Choroid plexus epithelial cell (primary cell): ENCODE measurements around the gene GEMIN5.
"Not testable (repeated sequence)": the region's sequence is repeated elsewhere in the genome, so short reads cannot be mapped to it uniquely, and the experiment has no call there.

Experiments
- DNase-seq: peaks from one replicate; pipeline ENCODE4 v3.0.0-alpha.2; 2010; ENCODE audit warnings: low read depth
- H3K4me3 ChIP-seq: 2 replicates; pipeline ENCODE4 v1.5.1; 2011; ENCODE audit warnings: low read depth, mild to moderate bottlenecking, control low read depth, low read length, moderate library complexity
- CTCF ChIP-seq: conservative IDR thresholded peaks from 2 replicates; pipeline ENCODE4 v1.5.1; 2011; ENCODE audit warnings: low read depth, mild to moderate bottlenecking, control low read depth, inconsistent platforms, low read length, moderate library complexity

The GEMIN5 gene

GRCh38 chr5:154937718-154938466, at the start of gene GEMIN5:
Gene GEMIN5, minus strand, starts transcription at chr5:154938211. Its CDS starts 78 bp downstream, at chr5:154938133.
- H3K4me3 ChIP-seq: peak within 1 kb of the TSS; percentile 76

GRCh38 chr5:154986151-154986550, 48.1 kb upstream of the GEMIN5 start:
- DNase-seq: peak; percentile 82
- no peak overlapping the region for H3K4me3 ChIP-seq
- no peak for TF ChIP-seq CTCF

More at GRCh38 chr5:154937718-154938466, at the start of gene GEMIN5:
- no peak for TF ChIP-seq CTCF
- peak; percentile 87 for DNase-seq

- DNase-seq: no peak
- TF ChIP-seq CTCF: no peak
- H3K4me3 ChIP-seq: no peak overlapping the region
Observed at GRCh38 chr5:154984946-154985516, 47.0 kb upstream of the GEMIN5 start.

- not testable (repeated sequence) for H3K4me3 ChIP-seq, DNase-seq
Observed at GRCh38 chr5:154978294-154978693, 40.3 kb upstream of the GEMIN5 start.

- no peak overlapping the region for H3K4me3 ChIP-seq
- no peak for TF ChIP-seq CTCF
- DNase-seq: peak; percentile 46
Observed at GRCh38 chr5:154977409-154977808, 39.4 kb upstream of the GEMIN5 start.

- not testable (repeated sequence) for DNase-seq, H3K4me3 ChIP-seq
Observed at GRCh38 chr5:154976082-154976481, 38.1 kb upstream of the GEMIN5 start.

GRCh38 chr5:154972476-154973080, 34.6 kb upstream of the GEMIN5 start:
- H3K4me3 ChIP-seq: no peak overlapping the region
- peak; percentile 73 for DNase-seq
- peak; percentile 87 for TF ChIP-seq CTCF

- H3K4me3 ChIP-seq: no peak overlapping the region
- TF ChIP-seq CTCF: no peak
- DNase-seq: peak; percentile 37
Observed at GRCh38 chr5:154971501-154971900, 33.5 kb upstream of the GEMIN5 start.
